Left lung (tissue), 14 donors: ENCODE data around the gene RMRP. TPM values are rescaled to one million over a fixed set of nuclear protein-coding genes. Genes with fewer than 3 reads are reported as not detected.
A peak's percentile ranks its signal among the peaks of the same experiment; 100 is the strongest.

Experiments used
- ATAC-seq: fragments of 200-7000 bp; cut with Tn5 transposase; one replicate; pipeline ENCODE4 v1.9.1; 2020; ENCODE audit warnings: moderate library complexity
- DNase-seq, 4 donors: peaks; one replicate each; pipeline ENCODE4 v3.0.0-alpha.2; 2013 to 2020
- H3K27ac ChIP-seq, 2 donors: fragments of 200-600 bp; sonication (generic) in 1 of 2; one replicate each; pipeline versions ENCODE4 v1.5.0 to v1.8.0; 2020 to 2021
- H3K27me3 ChIP-seq, 2 donors: fragments of 200-600 bp; sonication (generic) in 1 of 2; one replicate each; pipeline versions ENCODE4 v1.5.0 to v1.8.0; 2020 to 2021
- H3K36me3 ChIP-seq, 2 donors: fragments of 200-600 bp; sonication (generic) in 1 of 2; one replicate each; pipeline versions ENCODE4 v1.5.0 to v1.8.0; 2020 to 2021
- H3K4me1 ChIP-seq, 2 donors: fragments of 200-600 bp; one replicate each; pipeline ENCODE4 v1.8.0; 2021
- H3K4me3 ChIP-seq, 2 donors: fragments of 200-600 bp; sonication (generic) in 1 of 2; one replicate each; pipeline versions ENCODE4 v1.5.0 to v1.8.0; 2020 to 2021; ENCODE audit warnings: mild to moderate bottlenecking in 1 of 2
- H3K9me3 ChIP-seq, 2 donors: fragments of 200-600 bp; sonication (generic) in 1 of 2; one replicate each; pipeline versions ENCODE4 v1.5.0 to v1.8.0; 2020 to 2021
- CTCF ChIP-seq, 2 donors: fragments of 200-600 bp; sonication (generic) in 1 of 2; IDR thresholded peaks; one replicate each; pipeline versions ENCODE4 v1.5.0 to v1.8.0; 2021; ENCODE audit warnings: antibody characterized with exemption in 2 of 2
- intact Hi-C, 2 donors: fragments of 100-400 bp; cut with DNase I; formaldehyde crosslinking; loops; one replicate each; pipeline versions ENCODE4 v1.11.2 to v1.14.2; 2022
- long read RNA-seq, 12 donors: library from polyadenylated mRNA in 2 of 12; unstranded in 2 of 12; transcript quantifications; one replicate each; pipeline ENCODE4 v2.0.0 and lab custom pipeline, GENCODE V29; 2019 to 2026
- polyA plus RNA-seq, 6 donors: library from polyadenylated mRNA; unstranded; fragments of 120-200 nt; gene quantifications; one replicate each; pipeline ENCODE4 v1.2.1, GENCODE V29; 2013; ENCODE audit not compliant: insufficient read length in 6 of 6
- total RNA-seq, 2 donors: library from RNA; stranded (reverse); fragmentation: NEBNext Ultra II Directional; extraction: Animal tissue kit (Norgen Biotek cat#: 25700); gene quantifications; one replicate each; pipeline ENCODE4 v1.2.1, GENCODE V29; 2021
- donor health status: DM: no; HTN: yes; CAD: no.
- donor health status: DM: no; HTN: no; CAD: no.

RMRP gene
- total RNA-seq (over 10,000 TPM; 27,227 to 27,465 TPM), polyA plus RNA-seq (not detected)
- long read RNA-seq, donor 1: 0 reads
- long read RNA-seq, donor 2: 0 reads
- long read RNA-seq, donor 3: 0 reads
- long read RNA-seq, donor 4: 0 reads
- long read RNA-seq, donor 5: 0 reads
- long read RNA-seq, donor 6: 0 reads
- long read RNA-seq, donor 7: 0 reads
- long read RNA-seq, donor 8: 0 reads
- long read RNA-seq, donor 9: 0 reads
- long read RNA-seq, donor 10: 0 reads
- long read RNA-seq, donor 11: 0 reads
- long read RNA-seq, donor 12: 0 reads

DNA sequence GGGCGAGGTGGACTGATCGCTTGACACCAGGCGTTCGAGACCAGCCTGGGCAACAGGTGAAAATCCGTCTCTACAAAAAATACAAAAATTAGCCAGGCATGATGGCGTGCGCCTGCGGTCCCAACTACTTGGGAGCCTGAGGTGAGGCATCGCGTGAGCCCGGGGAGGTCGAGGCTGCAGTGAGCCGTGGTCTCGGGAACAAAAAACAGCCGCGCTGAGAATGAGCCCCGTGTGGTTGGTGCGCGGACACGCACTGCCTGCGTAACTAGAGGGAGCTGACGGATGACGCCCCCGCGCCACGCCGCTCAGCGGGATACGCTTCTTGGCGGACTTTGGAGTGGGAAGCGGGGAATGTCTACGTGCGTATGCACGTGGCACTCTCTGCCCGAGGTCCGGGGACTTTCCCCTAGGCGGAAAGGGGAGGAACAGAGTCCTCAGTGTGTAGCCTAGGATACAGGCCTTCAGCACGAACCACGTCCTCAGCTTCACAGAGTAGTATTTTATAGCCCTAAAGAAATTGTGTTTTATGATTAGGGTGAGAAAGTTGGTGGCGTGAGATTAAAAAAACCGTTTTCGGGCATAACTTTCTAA is at the start of gene RMRP:
Gene RMRP (minus strand): TSS at position 474 of the 591 bp plus-strand sequence.
- Histone ChIP-seq H3K27ac (peak within 1 kb of the TSS; percentile 96 to 97), H3K27me3 (no peaks in the 10 kb centered on the region), H3K4me3 (peak within 1 kb of the TSS; percentile 83 to 96), H3K36me3 (peaks cover 0 to 21% of the 10 kb centered on the region in 2 donors), H3K9me3 (no peaks in the 10 kb centered on the region), H3K4me1 (peaks cover 0 to 58% of the 10 kb centered on the region in 2 donors)
- peak; percentile 97 to 99 (median 98) for DNase-seq
- intact Hi-C loops: no loop called here
- ATAC-seq: peak; percentile 94
- TF ChIP-seq CTCF (IDR thresholded peaks at IDR 0.05): peak; percentile 22 to 50

DNA sequence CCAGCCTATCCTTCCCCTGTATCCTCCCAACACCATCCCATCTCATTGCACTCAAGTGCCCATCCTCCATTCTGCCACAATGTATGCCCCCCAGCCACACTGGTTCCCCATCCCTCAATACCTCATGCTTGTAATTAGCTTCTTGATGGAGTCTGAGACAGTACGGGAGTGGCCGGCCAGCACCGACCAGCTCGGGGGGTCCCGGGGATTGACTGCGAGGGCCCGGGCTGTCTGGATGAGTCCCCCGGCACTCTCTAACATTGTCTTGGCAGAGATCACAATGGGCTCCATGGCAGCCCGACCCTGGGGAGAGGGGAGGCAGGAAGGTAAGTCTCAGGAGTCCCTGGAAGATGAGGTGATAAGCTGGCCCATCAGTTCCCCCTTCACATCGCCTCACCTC is 49.1 kb upstream of the RMRP start:
- DNase-seq (no peak), ATAC-seq (no peak)
- Histone ChIP-seq H3K36me3 (peaks cover 2 to 100% of the 10 kb centered on the region in 2 donors), H3K27me3 (no peaks in the 10 kb centered on the region), H3K27ac (no peak overlapping the region), H3K4me3 (no peak overlapping the region), H3K9me3 (no peaks in the 10 kb centered on the region), H3K4me1 (no peaks in the 10 kb centered on the region)
- TF ChIP-seq CTCF (IDR thresholded peaks at IDR 0.05): no peak
- intact Hi-C loops: no loop called here

DNA sequence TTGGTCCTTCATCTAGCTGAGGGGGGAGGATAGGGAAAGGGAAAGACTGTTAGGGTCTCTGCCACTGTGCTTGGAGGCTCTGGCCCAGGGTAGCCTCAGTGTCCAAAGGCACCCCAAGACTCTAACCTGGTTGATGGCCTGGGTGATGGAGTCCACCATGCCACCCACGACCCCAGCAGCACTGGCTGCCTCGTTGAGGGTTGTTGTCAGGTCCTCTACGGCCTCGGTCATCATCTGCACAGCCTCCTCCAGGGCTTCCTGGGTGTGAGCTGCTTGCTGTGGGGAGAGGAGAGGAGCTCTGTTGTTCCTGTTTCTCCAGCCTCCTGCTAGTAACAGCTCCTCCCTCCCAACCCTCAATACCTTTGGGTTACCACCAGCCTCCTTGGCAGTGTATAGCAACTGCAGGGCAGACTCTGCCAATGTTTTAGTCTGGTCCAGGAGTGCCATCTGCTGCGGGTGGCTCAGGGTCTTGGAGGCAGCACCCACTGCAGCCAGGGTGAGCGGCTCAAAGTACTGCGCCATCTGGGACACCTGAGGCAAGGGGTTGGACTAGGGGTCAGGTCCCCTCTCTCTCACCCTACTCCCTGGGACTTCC is 48.1 kb upstream of the RMRP start:
- TF ChIP-seq CTCF (IDR thresholded peaks at IDR 0.05): no peak
- intact Hi-C loops: no loop called here
- no peaks in the 10 kb centered on the region for H3K27me3 ChIP-seq
- H3K27ac ChIP-seq: no peak overlapping the region
- H3K9me3 ChIP-seq: no peaks in the 10 kb centered on the region
- H3K4me3 ChIP-seq: no peak overlapping the region
- H3K36me3 ChIP-seq: peaks cover 2 to 100% of the 10 kb centered on the region in 2 donors
- DNase-seq (no peak), ATAC-seq (no peak)
- H3K4me1 ChIP-seq: no peaks in the 10 kb centered on the region

DNA sequence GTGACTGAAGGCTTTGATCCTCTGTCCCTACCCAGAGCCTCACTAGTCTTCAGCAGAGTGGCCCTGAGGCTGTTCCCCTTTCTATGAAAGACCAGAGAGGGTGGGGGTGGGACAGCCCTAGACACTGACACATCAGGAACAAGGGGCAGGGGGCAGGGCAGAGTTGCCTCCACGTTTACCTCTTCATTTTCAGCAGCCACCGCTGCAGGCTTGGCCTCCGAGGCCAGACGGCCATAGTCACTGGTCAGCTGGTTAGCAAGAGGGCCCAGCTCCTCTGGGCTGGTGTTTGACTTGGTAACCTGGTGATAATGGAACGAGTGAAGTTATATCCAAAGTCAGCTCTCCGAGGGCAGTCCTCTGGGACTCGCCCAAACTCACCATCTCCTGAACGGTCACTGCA is 47.6 kb upstream of the RMRP start:
- Histone ChIP-seq H3K36me3 (peaks cover 2 to 100% of the 10 kb centered on the region in 2 donors), H3K27ac (no peak overlapping the region), H3K4me3 (no peak overlapping the region), H3K9me3 (no peaks in the 10 kb centered on the region), H3K4me1 (no peaks in the 10 kb centered on the region), H3K27me3 (no peaks in the 10 kb centered on the region)
- no peak for TF ChIP-seq CTCF (IDR thresholded peaks at IDR 0.05)
- DNase-seq: no peak
- intact Hi-C loops: no loop called here
- no peak for ATAC-seq

- H3K36me3 ChIP-seq: peaks cover 0 to 100% of the 10 kb centered on the region in 2 donors
- intact Hi-C loops: no loop called here
- no peaks in the 10 kb centered on the region for H3K27me3 ChIP-seq
- no peaks in the 10 kb centered on the region for H3K9me3 ChIP-seq
- TF ChIP-seq CTCF (IDR thresholded peaks at IDR 0.05): no peak
- H3K4me1 ChIP-seq: no peaks in the 10 kb centered on the region
- H3K27ac ChIP-seq: no peak overlapping the region
- no peak overlapping the region for H3K4me3 ChIP-seq
- no peak for DNase-seq
- no peak for ATAC-seq
Measured at GRCh38 chr9:35703906-35704672, 46.3 kb upstream of the RMRP start.
